Suprapubic skin (tissue), 3 donors: ENCODE data around the gene COL23A1.

Experiments
- CTCF ChIP-seq, 2 donors: fragments of 200-600 bp in 1 of 2; fragments of 450-650 bp in 1 of 2; sonication (generic) in 1 of 2; IDR thresholded peaks; one replicate each; pipeline ENCODE4 v1.5.1; 2016 to 2019; ENCODE audit warnings: antibody characterized with exemption in 2 of 2, mild to moderate bottlenecking in 1 of 2, moderate library complexity in 1 of 2
- EP300 ChIP-seq: sonication (generic); formaldehyde crosslinking; IDR thresholded peaks from one replicate; pipeline ENCODE4 v1.6.1; 2017; ENCODE audit warnings: antibody characterized with exemption
- POLR2A ChIP-seq, 2 donors: fragments of 450-650 bp; IDR thresholded peaks; one replicate each; pipeline ENCODE4 v1.6.1; 2017; ENCODE audit warnings: antibody characterized with exemption in 2 of 2, mild to moderate bottlenecking in 2 of 2, moderate library complexity in 2 of 2

GRCh38 chr5:178377583-178378270 lies 212.5 kb downstream of the COL23A1 start:
- TF ChIP-seq EP300 (no peak), CTCF (IDR thresholded peaks at IDR 0.05) (no peak), POLR2A (IDR thresholded peaks at IDR 0.05) (no peak)
